Activated T-cell treated with anti-CD3 and anti-CD28 coated beads for 1 hour (primary cell): ENCODE data around the gene TMEM272.

Experiments used
- DNase-seq: peaks from one replicate; pipeline ENCODE4 v3.0.0-alpha.2; 2020; ENCODE audit warnings: low read depth

Gene TMEM272

GRCh38 chr13:51780099-51780498, 64.9 kb downstream of the TMEM272 start:
- no peak for DNase-seq

GRCh38 chr13:51778392-51778791, 66.6 kb downstream of the TMEM272 start:
- DNase-seq: no peak

- DNase-seq: no peak
Measured at GRCh38 chr13:51777921-51778320, 67.1 kb downstream of the TMEM272 start.

- DNase-seq: no peak
Measured at GRCh38 chr13:51776179-51776578, 68.8 kb downstream of the TMEM272 start.

GRCh38 chr13:51773515-51773914, 71.5 kb downstream of the TMEM272 start:
- DNase-seq: no peak

- no peak for DNase-seq
Measured at GRCh38 chr13:51772781-51773180, 72.2 kb downstream of the TMEM272 start.

- DNase-seq: no peak
Measured at GRCh38 chr13:51772105-51772455, 72.9 kb downstream of the TMEM272 start.

GRCh38 chr13:51771418-51772104, 73.4 kb downstream of the TMEM272 start:
- no peak for DNase-seq

GRCh38 chr13:51770681-51771417, 74.1 kb downstream of the TMEM272 start:
- no peak for DNase-seq

GRCh38 chr13:51770160-51770559, 74.8 kb downstream of the TMEM272 start:
- DNase-seq: no peak

- no peak for DNase-seq
Measured at GRCh38 chr13:51769455-51770127, 75.4 kb downstream of the TMEM272 start.

- no peak for DNase-seq
Measured at GRCh38 chr13:51768976-51769375, 76.0 kb downstream of the TMEM272 start.

- DNase-seq: no peak
Measured at GRCh38 chr13:51768378-51768921, 76.5 kb downstream of the TMEM272 start.

GRCh38 chr13:51767100-51767499, 77.9 kb downstream of the TMEM272 start:
- no peak for DNase-seq

- no peak for DNase-seq
Measured at GRCh38 chr13:51765142-51765515, 79.8 kb downstream of the TMEM272 start.

- DNase-seq: peak; percentile 19
Measured at GRCh38 chr13:51764184-51765141, 80.5 kb downstream of the TMEM272 start.

- DNase-seq: no peak
Measured at GRCh38 chr13:51763486-51763885, 81.5 kb downstream of the TMEM272 start.
